ENCODE results near the gene SLAIN2.
"Not testable (repeated sequence)": the region's sequence is repeated elsewhere in the genome, so short reads cannot be mapped to it uniquely, and the experiment has no call there.

The SLAIN2 gene

GRCh38 chr4:48340965-48341775 is at the start of gene SLAIN2:
Gene SLAIN2 (plus strand): TSS chr4:48341529. CDS start chr4:48341740, 211 bp downstream.
- peak; percentile 94 for DNase-seq

- DNase-seq, result not testable (repeated sequence)
Measured at GRCh38 chr4:48292218-48292790, 49.0 kb upstream of the SLAIN2 start.

DNA sequence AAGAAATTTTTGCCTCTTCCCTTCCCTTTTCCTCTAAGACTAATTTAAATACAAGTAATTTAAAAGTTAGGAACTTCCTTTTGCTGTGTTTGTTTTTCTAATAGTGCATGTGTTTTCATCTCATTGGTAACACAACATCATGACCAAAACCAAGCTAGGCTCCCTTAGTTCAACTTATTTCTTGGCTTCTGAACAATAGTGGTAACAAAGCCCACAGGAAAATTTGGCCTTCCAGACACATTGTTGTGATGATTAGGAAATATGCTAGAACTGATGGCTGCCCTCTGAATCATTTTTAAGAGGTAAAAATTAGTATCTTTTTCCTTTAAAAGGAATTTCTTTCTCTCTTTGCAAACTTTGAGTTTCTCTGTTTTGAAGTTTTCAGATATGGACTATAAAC is 46.2 kb upstream of the SLAIN2 start:
- DNase-seq, result no peak

- no peak for DNase-seq
Measured at GRCh38 chr4:48296365-48296764, 45.0 kb upstream of the SLAIN2 start.

DNA sequence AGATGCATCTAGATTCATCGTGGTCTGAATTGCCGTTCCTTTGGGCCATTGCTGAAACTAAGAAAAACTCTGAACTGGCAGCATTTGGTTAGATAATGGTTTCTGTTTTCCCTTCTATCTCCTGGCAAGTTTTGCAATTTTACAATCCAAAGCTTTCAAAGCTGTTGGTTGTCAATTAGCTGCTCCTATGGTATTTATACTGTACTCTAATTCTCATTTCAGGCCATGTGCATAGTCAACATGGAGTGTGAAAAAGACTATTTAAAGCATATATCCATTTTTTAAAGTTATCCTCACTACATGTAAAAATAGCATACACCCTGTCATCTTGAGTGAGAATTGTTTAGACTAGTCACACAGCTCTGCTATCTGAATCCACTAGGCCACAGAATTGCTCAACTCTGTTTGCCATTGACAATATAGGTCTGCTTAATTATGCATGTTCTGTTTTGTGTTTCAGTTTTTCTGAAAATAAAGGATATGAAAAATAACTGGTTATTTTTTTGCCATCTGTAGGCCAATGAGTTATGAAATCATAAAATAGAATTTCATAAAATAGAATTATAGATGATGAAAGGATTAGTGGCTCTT is 44.0 kb upstream of the SLAIN2 start:
- no peak for DNase-seq

DNA sequence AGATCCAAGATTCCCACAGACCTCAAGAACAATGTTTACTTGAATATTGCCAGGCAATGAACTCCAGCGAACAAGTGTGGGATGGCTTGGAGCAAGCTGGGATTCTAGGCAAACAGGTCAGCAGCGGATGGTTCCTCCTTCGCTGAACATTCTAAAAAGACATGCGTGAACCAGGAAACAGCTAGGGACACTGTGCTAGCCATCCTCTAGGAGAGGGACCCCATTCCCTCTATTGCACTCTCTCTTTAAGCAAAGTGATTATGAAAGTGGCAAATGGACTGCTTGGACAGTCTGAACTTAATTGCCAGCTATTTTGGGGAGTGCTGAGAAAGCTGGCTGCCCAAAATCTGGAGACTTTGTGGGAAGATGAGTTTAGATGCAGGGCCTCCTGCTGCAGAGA is 41.8 kb upstream of the SLAIN2 start:
- DNase-seq, result no peak

GRCh38 chr4:48300004-48300403 is 41.3 kb upstream of the SLAIN2 start:
- no peak for DNase-seq

DNA sequence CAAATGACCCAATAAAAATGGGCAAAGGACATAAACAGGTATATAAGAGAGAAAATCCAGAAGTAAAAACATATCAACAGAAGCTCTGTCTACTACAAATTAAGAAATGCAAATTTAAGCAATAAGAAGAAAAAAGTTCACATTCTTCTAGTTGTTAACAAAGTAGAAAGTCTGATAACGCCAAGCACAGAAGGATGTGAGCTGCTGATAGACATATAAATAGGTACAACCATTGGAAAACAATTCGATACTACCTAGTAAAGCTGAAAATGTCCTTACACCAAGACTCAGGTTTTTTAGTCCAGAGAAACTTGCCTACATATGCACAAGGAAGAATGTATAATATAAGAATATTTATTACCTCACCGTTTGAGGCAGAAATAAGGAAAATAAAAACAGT is 35.8 kb upstream of the SLAIN2 start:
- DNase-seq, result no peak

DNA sequence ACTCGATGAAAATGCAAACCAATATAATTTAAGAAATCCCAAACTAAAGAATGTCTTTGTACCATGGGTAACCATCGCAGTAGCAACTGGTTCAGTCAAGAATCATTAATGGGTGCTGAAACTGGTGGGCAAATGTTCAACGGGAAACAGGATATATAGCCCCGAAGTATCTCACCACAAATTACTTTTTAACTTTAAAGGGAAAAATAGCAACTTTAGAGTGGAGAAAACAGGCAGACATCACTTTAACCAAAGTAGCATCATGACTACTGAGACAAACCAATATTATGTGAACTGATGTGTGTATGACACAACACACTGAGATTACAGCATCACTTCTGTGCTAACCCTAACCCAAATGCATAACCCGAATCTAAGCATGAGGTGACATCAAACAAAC is 33.8 kb upstream of the SLAIN2 start:
- no peak for DNase-seq

DNA sequence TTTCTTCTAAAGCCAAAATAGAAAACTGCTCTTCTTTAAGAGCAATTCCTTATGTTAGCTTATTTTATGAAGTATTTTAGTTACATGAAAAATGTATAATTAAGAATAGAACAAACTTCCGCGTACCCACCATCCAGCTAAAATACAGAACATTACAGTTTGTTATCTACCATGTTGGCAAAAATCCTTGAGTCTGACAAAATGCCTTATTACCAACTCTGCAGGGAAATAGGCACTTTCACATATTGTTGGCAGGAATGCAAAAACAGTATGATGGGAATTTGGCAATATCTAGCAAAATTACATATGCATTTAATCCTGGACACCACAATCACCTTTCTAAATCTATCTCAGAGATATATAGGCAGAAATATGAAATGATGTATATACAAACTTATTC is 32.4 kb upstream of the SLAIN2 start:
- no peak for DNase-seq

DNA sequence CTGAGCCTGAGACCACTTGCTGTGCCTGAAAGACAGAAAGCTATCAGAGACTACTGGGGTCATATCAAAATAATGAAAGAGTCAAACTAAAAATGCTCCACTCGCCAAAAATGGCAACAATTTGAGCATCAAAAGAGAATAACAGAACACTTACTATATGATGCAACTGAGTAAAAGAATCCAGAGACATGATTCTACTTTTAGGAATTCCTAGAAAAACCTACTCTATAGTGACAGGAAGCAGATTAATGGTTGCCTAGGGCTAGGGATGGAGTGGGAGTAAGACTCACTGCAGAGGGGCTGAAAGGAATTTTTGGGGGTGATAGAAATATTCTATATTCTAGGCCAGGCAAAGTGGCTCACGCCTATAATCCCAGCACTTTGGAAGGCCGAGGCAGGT is 29.4 kb upstream of the SLAIN2 start:
- no peak for DNase-seq

GRCh38 chr4:48314746-48315145 is 26.6 kb upstream of the SLAIN2 start:
- DNase-seq, result not testable (repeated sequence)

- DNase-seq, result peak; percentile 10
Measured at GRCh38 chr4:48315728-48316630, 25.4 kb upstream of the SLAIN2 start.

- DNase-seq, result no peak
Measured at GRCh38 chr4:48321312-48321711, 20.0 kb upstream of the SLAIN2 start.

- no peak for DNase-seq
Measured at GRCh38 chr4:48322063-48322462, 19.3 kb upstream of the SLAIN2 start.

- DNase-seq, result no peak
Measured at GRCh38 chr4:48324281-48324680, 17.0 kb upstream of the SLAIN2 start.

DNA sequence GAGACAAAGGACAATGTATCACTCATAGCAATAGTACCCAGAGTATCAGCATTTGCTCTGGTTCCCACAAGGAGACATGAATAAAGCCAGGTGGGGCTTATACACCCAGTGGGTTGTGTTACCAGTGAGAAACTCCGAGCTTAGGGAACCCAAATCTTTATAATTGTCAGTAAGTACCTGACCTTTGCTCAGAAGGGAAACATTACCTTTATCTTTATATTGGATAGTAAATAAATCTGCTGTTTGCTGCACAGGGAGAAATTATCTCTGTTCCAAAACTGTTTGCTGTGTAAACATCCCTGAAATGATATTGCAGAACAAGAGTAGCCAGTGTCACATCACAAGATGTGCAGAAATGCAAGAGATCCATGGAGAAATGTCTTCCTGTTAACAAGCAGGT is 12.1 kb upstream of the SLAIN2 start:
- DNase-seq, result no peak

DNA sequence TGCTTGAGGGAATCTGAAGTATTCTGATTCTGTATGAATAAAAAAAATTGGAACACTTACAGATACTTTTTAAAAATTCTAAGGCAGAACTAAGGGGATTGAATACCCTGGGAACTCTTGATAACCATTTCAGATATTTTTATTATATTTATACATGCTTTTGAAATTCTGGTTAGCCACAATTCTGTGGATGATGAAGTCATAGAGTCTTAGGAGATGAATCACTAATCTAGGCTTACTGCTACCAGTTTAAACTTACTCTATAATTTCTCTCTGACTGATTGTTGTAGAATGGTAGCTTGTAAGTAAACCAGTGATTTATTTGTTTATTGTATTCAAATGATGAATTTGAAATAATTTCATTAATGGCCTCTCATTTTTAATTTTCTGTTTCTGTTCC is 11.4 kb upstream of the SLAIN2 start:
- DNase-seq, result no peak

DNA sequence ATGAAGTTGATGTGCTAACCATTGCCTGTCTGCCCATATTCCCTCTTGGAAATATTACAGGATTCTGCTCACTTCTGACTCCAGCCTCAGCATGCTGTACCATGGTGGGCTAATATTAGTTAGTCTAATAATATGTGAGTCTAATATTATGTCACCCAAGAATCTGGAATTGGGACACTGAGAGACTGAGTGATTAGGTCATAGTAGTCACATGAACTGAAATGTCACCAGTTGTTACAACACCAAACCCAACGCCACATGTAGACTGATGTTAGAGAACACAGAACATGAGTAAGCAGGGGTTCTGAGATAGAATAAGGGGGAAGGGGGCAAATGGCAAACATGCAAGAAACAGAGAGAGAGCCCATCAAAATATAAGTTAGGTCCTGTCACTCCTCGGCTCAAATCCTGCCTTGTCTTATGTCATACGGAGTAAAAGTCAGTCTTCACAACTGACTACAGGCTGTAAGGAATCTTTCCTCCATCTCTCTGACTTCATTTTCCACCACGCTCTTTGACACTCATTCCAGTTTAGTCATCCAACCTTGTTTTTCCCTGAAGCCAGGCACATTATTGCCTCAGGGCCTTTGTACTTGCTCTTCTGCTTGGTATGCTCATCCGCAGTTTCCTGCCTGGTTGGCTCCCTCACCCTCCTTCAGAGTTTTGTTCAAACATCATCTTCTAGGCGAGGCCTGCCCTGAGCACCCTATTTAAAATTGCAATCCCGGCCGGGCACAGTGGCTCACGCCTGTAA is 9.6 kb upstream of the SLAIN2 start:
- no peak for DNase-seq

- DNase-seq, result no peak
Measured at GRCh38 chr4:48332661-48333060, 8.7 kb upstream of the SLAIN2 start.

GRCh38 chr4:48333587-48333986 is 7.7 kb upstream of the SLAIN2 start:
- DNase-seq, result no peak

GRCh38 chr4:48334236-48334635 is 7.1 kb upstream of the SLAIN2 start:
- DNase-seq, result no peak
